Measurements from ENCODE around the gene OR52D1. TPM values are rescaled to one million over a fixed set of nuclear protein-coding genes. Genes with fewer than 3 reads are reported as not detected.

OR52D1 gene
- total RNA-seq, 1 donor = not detected

DNA sequence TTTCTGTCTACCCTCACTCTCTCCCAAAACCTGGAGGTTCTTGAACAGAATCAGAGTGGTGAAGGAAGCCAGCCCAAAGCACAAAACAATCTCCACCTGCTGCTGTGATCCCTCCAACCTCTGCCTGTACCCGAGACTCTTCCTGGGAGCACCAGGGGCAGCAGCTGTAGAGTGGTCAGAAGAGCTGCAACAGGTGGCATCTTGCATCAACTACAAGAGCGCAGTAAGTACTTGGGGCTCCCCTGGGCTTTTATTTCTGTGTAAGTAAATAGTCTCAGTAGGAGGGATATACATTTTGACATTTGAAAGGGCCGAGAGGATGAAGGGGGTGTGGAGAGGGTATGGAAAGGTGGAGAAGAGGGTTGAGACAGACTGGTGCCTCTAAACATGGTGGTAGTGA lies 36.3 kb downstream of the OR52D1 start:
- TF ChIP-seq, protein P1, sequence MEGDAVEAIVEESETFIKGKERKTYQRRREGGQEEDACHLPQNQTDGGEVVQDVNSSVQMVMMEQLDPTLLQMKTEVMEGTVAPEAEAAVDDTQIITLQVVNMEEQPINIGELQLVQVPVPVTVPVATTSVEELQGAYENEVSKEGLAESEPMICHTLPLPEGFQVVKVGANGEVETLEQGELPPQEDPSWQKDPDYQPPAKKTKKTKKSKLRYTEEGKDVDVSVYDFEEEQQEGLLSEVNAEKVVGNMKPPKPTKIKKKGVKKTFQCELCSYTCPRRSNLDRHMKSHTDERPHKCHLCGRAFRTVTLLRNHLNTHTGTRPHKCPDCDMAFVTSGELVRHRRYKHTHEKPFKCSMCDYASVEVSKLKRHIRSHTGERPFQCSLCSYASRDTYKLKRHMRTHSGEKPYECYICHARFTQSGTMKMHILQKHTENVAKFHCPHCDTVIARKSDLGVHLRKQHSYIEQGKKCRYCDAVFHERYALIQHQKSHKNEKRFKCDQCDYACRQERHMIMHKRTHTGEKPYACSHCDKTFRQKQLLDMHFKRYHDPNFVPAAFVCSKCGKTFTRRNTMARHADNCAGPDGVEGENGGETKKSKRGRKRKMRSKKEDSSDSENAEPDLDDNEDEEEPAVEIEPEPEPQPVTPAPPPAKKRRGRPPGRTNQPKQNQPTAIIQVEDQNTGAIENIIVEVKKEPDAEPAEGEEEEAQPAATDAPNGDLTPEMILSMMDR (IDR thresholded peaks at IDR 0.05; ENCODE audit: insufficient read depth, low read length) = no peak
- no peak for DNase-seq (ENCODE audit: low read depth)

DNA sequence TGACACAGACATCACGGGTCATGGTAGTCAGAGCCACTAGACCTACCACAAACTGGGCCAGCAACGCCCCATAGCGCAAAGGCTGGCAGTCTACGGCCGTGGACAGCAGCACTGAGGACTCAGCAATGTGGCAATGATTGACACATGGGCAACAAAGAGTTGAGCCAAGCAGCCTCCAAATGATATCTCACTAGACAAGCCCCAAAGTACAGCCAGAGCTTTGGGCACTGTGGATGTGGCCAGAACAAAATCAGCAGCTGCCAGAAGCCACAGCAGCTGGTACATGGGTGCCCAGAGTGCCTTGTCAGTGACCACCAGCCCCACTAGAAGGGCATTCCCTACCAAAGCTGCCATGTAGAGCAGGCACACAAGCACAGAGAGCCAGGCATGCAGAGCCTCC lies 39.2 kb downstream of the OR52D1 start:
- H3K4me3 ChIP-seq (ENCODE audit: low read depth, low read length) = no peak overlapping the region
- TF ChIP-seq, protein P1 (IDR thresholded peaks at IDR 0.05; ENCODE audit: insufficient read depth, low read length) = no peak
- no peak for DNase-seq (ENCODE audit: low read depth)

More for the DNA sequence above, 36.3 kb downstream of the OR52D1 start:
- no peak overlapping the region for H3K4me3 ChIP-seq (ENCODE audit: low read depth, low read length)

DNA sequence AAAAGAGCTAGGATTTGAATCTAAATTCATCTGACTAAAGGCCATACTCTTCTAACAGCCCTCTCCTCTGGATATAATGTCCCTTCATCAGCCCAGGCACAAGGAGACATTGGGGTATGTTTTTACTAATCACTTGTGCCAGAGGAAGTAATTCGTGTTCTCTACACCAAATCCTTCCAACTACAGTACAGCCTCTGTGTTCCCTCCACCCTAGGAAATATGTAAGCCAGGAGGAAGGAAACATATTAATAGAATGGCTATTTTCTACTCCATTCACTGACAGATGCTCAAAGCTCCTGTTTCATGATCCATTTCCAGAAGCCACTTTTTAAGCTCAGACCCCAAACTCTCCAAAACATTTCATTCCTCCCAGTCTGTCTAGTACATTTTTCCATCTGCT lies 40.0 kb downstream of the OR52D1 start:
- TF ChIP-seq, protein P1 (IDR thresholded peaks at IDR 0.05; ENCODE audit: insufficient read depth, low read length) = no peak
- no peak for DNase-seq (ENCODE audit: low read depth)
- H3K4me3 ChIP-seq (ENCODE audit: low read depth, low read length) = no peak overlapping the region

DNA sequence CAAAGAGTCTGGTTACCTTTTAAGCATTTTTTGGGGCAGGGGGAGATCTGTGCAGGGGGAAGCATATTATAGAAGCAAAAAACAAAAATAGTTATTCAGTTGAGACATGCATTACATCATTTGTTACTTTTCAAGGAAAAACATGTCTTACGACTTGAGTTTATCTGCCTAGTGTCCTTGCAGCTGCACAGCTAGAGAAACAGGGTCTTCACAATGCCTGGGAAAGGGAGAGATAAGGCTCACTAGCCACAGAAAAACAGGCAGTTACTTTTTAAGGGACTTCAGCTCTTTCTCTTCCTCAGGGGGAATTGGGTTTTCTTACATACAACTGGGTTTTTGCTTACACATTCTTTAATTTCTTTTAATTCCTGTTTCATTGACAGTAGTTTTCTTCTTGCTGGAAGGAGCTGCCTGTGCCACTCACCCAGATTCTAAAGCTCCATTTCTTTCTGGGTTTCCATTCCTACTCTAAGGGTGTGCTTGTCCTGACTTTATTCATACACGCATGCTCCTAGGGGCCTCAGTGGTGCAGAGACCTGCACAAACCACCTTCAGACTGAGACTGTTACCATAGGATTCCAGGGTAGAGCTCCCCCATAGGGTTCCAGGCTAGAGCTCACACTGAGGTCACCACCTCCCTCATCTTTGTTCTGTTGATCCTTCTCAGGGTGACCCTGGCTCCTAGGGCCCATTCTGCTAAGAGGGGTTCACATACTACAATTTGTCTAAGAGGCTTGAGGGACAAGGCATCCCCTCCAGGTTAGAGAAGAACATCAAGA lies 42.8 kb downstream of the OR52D1 start:
- no peak overlapping the region for H3K4me3 ChIP-seq (ENCODE audit: low read depth, low read length)
- DNase-seq (ENCODE audit: low read depth) = no peak
- TF ChIP-seq, protein P1 (IDR thresholded peaks at IDR 0.05; ENCODE audit: insufficient read depth, low read length) = no peak

DNA sequence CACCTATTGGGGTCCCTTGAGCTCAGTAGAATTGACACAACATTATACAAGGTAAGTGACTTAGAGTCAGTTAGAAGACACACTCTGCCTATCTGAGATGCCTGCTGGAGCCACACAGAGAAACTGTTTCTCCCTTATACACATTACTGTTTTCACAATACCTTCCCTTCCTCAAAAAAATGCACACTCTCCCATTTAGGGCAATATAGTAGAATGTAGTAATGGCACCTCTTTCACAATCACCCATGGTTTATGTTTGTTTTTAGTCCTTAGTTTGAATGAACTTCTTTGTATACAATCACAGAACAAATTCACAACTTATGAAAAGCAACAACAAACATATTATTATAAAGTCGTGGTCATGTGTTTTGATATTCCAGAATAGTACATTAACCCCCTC lies 45.6 kb downstream of the OR52D1 start:
- TF ChIP-seq, protein P1 (IDR thresholded peaks at IDR 0.05; ENCODE audit: insufficient read depth, low read length) = no peak
- no peak for DNase-seq (ENCODE audit: low read depth)
- no peak overlapping the region for H3K4me3 ChIP-seq (ENCODE audit: low read depth, low read length)

DNA sequence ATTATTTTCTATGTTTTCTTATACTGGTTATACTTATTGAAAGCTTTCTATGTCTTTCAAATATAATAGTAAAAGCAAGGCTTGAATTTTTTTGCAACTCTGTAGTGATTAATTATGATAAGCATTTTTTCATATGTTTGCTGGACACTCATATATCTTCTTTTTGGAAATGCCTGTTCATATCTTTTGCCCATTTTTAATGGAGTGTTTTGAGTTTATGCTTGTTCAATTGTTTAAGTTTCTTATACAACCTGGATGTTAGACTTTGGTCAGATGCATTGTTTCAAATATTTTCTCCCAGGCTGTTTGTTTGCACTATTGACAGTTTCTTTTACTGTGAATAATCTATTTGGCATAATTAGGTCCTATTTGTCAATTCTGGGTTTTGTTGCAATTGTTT lies 48.0 kb downstream of the OR52D1 start:
- no peak for DNase-seq (ENCODE audit: low read depth)
- TF ChIP-seq, protein P1 (IDR thresholded peaks at IDR 0.05; ENCODE audit: insufficient read depth, low read length) = no peak
- no peak overlapping the region for H3K4me3 ChIP-seq (ENCODE audit: low read depth, low read length)

Other genes with a start within 250 kb of the OR52D1 start
- gene HBG1, start 238.8 kb upstream of the OR52D1 start, total RNA-seq (ENCODE audit: low replicate concordance) = not detected in 2 replicates
- not detected in 2 replicates for gene HBG2, start 233.9 kb upstream of the OR52D1 start, total RNA-seq (ENCODE audit: low replicate concordance)
- gene HBE1, start 218.7 kb upstream of the OR52D1 start, total RNA-seq (ENCODE audit: low replicate concordance) = not detected in 2 replicates
- 0.18 TPM in 1 of 2 replicates, not detected in the other for gene OR51B4, start 186.7 kb upstream of the OR52D1 start, total RNA-seq (ENCODE audit: low replicate concordance)
- gene OR51B2, start 164.4 kb upstream of the OR52D1 start, total RNA-seq (ENCODE audit: low replicate concordance) = not detected in 2 replicates
- not detected in 2 replicates for gene OR51B5, start 145.2 kb upstream of the OR52D1 start, total RNA-seq (ENCODE audit: low replicate concordance)
- gene OR51B6, start 137.2 kb upstream of the OR52D1 start, total RNA-seq (ENCODE audit: low replicate concordance) = not detected in 2 replicates
- under 0.01 TPM in 1 of 2 replicates, not detected in the other for gene OR51M1, start 104.9 kb upstream of the OR52D1 start, total RNA-seq (ENCODE audit: low replicate concordance)
- not detected in 2 replicates for gene OR51Q1, start 66.6 kb upstream of the OR52D1 start, total RNA-seq (ENCODE audit: low replicate concordance)
- gene OR51I1, start 47.2 kb upstream of the OR52D1 start, total RNA-seq (ENCODE audit: low replicate concordance) = 0.09 TPM in 1 of 2 replicates, not detected in the other
- gene OR51I2, start 39.4 kb upstream of the OR52D1 start, total RNA-seq (ENCODE audit: low replicate concordance) = not detected in 2 replicates
- gene UBQLN3, start 21.3 kb downstream of the OR52D1 start, total RNA-seq (ENCODE audit: low replicate concordance) = 0.09 TPM in 1 of 2 replicates, not detected in the other
- 0.36 and 0.41 TPM in 2 replicates for gene UBQLNL, start 28.0 kb downstream of the OR52D1 start, total RNA-seq (ENCODE audit: low replicate concordance)
- 0.41 and 0.81 TPM in 2 replicates for gene OR52H1, start 59.9 kb downstream of the OR52D1 start, total RNA-seq (ENCODE audit: low replicate concordance)
- gene OR52B6, start 92.2 kb downstream of the OR52D1 start, total RNA-seq (ENCODE audit: low replicate concordance) = not detected in 2 replicates
- 4.7 and 5.3 TPM in 2 replicates for gene TRIM6, start 108.0 kb downstream of the OR52D1 start, total RNA-seq (ENCODE audit: low replicate concordance)
- 15.5 and 41.0 TPM in 2 replicates for gene TRIM34, start 136.3 kb downstream of the OR52D1 start, total RNA-seq (ENCODE audit: low replicate concordance)
- 32.5 and 38.5 TPM in 2 replicates for gene TRIM5, start 196.4 kb downstream of the OR52D1 start, total RNA-seq (ENCODE audit: low replicate concordance)
- gene TRIM22, start 201.1 kb downstream of the OR52D1 start, total RNA-seq (ENCODE audit: low replicate concordance) = 73.8 and 93.1 TPM in 2 replicates
- gene OR56B1, start 247.8 kb downstream of the OR52D1 start, total RNA-seq (ENCODE audit: low replicate concordance) = not detected in 2 replicates